HG02884 (cell line): ENCODE data around the gene RORC.
A peak's percentile ranks its signal among the peaks of the same experiment; 100 is the strongest.
"Not testable (repeated sequence)": the region's sequence is repeated elsewhere in the genome, so short reads cannot be mapped to it uniquely, and the experiment has no call there.

ENCODE experiments used
- ATAC-seq: cut with Tn5 transposase; IDR thresholded peaks from one replicate; pipeline ENCODE4 v1.9.1; 2021; ENCODE audit warnings: mild to moderate bottlenecking, moderate library complexity; ENCODE audit not compliant: unreplicated experiment

RORC gene

GRCh38 chr1:151776665-151777062 is 54.9 kb downstream of the RORC start:
- ATAC-seq, result no peak

DNA sequence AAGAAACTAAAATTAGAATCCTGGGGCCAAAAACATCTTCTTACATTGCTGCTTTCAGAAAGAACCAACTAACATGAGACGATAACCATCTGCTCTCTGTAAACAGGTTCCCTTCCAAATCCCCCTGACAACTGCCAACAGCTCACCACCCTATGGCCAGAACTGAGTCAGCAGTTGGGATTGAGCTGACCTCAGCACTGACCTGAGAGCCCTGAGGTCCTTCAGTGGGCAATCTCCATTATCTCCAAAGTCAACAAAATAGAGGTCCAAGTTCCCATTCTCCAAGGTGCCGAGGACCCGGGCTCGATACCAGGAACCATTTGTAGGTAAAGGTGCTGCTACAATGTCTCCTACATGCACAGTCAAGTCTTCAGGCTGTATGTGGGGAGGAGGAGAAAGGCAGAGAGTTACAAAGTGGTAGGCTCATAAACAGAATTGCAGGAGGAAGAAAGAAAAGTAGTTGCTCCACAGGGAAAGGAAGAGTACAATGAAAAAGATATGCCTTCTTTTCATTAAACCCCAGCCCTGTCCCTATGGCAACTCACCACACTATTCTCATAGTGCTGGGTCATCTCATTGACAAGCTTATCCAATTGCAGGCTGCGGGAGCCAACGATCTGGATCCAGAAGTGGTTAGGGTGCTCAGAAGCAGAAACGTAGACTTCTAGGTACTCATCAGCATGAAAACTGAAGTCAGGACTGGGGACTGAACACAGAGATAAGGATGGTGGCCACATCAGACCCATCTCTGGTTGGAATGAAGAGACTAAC is 55.5 kb downstream of the RORC start:
- ATAC-seq, result no peak

DNA sequence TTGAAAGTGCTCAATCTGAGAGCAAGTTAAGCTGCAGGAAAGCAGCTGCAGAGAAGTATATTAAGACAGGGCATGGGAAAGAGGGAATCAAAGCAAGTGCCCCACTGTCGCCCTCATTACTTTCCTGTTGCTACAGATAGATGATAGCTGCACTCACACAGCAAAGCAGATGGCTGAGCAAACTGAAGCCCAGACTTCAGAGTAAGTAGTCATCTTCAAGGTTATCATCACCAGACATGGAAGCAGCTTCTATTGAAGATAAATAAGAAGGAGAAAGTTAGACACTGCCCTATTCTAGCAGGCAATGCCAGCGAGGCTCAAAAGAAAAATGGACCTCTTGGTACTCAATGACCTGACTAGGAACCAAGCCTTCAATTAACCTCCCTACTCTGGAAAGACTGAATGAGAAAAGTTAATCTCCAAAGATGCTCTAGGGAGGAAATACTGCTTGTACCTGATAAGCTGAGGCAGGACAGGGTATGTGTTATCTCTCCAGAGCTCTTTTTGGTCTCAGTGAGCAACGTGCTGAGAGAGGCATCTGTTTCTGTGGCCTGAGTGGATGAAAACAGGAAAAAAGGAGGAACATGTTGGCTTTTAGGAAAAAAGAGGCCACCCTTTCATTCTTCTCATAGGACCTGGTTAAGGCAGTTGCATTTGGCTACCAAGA is 57.2 kb downstream of the RORC start:
- no peak for ATAC-seq

GRCh38 chr1:151773702-151774101 is 57.9 kb downstream of the RORC start:
- no peak for ATAC-seq

DNA sequence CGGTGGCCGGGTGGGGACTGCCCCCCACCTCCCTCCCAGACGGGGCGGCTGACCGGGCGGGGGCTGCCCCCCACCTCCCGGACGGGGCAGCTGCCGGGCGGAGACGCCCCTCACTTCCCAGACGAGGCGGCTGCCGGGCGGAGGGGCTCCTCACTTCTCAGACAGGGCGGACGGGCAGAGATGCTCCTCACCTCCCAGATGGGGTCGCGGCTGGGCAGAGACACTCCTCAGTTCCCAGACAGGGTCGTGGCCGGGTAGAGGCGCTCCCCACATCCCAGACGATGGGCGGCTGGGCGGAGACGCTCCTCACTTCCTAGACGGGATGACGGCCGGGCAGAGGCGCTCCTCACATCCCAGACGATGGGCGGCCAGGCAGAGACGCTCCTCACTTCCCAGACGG is 62.3 kb downstream of the RORC start:
- not testable (repeated sequence) for ATAC-seq

GRCh38 chr1:151768351-151769066 is 63.1 kb downstream of the RORC start:
- ATAC-seq, result not testable (repeated sequence)

- ATAC-seq, result no peak
These were observed 67.6 kb downstream of the RORC start for GRCh38 chr1:151763990-151764389.

GRCh38 chr1:151762941-151763921 is 68.4 kb downstream of the RORC start, which contains the start of gene MRPL9:
TSS of gene MRPL9 (minus strand) at chr1:151763496. CDS start at chr1:151763479, 17 bp downstream.
- peak; percentile 73 for ATAC-seq

DNA sequence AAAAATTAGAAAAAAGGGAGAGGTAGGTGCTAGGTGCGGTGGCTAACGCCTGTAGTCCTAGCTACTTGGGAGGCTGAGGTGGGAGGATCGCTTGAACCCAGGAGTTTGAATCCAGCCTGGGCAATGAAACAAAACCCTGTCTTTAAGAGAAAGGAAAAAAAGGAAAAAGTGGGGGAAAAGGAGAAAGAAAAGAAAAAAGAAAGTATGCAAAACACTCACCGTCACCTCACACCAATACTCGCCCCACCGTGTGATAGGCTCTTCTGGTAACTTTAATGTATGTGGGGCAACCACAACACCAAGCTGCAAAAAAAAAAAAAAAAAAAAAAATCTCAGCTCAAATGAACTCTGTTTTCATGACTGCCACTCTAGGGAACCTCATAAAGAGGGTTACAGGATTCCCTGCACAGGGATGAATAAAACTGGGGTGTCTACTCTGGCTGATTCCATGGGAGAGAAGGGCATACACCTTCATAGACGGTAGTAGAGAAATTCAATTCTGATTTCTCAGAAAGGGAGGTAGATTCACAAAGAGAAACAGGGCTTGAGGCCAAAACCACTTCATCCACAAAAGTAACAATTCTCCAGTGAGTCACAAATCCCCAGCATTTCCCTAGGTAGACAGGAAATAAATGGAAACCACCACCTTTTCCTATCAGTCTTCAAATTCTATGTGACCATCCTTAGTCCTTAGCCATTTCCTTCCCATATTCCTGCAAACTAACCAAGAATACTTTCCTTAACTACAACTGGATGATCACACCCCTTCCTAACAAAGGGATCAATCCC is 70.8 kb downstream of the RORC start:
- no peak for ATAC-seq

DNA sequence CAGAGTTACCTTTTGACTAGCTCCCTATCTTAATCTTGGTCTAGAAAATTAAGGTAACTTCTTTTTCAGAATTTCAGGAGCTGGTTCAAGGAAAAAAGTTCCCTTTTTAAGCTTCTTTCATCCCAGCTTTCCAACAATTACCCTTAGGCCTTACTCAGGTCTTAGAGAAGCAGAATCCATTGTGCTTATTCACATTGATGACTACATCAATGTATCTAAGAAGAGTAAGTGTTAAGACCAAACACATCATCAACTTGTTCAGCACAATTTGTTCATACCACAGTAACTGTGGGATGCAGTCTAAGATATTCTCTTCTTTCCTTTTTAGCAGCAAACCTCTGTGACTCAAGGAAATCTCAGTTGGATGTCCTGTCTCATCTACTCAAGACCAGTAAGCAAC is 72.4 kb downstream of the RORC start:
- no peak for ATAC-seq

DNA sequence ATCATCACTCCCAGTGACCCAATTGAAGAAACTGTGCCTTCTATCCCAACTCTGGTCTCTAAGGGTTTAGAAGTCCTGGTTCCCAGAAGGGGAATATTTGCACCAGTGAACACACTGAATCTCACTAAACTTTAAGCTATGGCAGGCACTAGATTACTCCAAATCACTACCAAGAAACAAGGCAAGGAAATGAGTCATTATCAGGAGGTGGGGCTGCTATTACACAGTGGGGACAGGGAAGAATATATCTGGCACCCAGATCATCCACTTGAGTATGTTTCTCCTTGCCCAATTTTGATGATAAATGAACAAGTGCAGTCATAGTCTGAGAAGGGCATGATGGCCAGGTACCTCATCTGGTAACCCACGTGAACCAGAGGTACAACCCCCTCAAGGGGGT is 75.3 kb downstream of the RORC start:
- no peak for ATAC-seq
